RCC 7860 (cell line): ENCODE measurements around the gene TMEM273.
A peak's percentile ranks its signal among the peaks of the same experiment; 100 is the strongest.
"Not testable (repeated sequence)": the region's sequence is repeated elsewhere in the genome, so short reads cannot be mapped to it uniquely, and the experiment has no call there.

ENCODE experiments used
- DNase-seq: peaks from one replicate; pipeline ENCODE4 v3.0.0-alpha.2; 2015; ENCODE audit warnings: low spot score
- FAIRE-seq: peaks from 2 replicates; lab custom pipeline; 2012; peaks lifted over from hg19 to GRCh38; lab: Jason Lieb, UNC

The TMEM273 gene

GRCh38 chr10:49207113-49207512 is 18.9 kb upstream of the TMEM273 start:
- DNase-seq (no peak), FAIRE-seq (no peak)

GRCh38 chr10:49205206-49205605 is 17.0 kb upstream of the TMEM273 start:
- DNase-seq, result no peak
- no peak for FAIRE-seq

GRCh38 chr10:49204119-49204518 is 15.9 kb upstream of the TMEM273 start:
- DNase-seq (no peak), FAIRE-seq (no peak)

- no peak for FAIRE-seq
- no peak for DNase-seq
Measured at GRCh38 chr10:49202266-49202665, 14.1 kb upstream of the TMEM273 start.

- FAIRE-seq, result no peak
Measured at GRCh38 chr10:49200854-49201253, 12.7 kb upstream of the TMEM273 start.

GRCh38 chr10:49197171-49197570 is 9.0 kb upstream of the TMEM273 start:
- DNase-seq, result no peak
- FAIRE-seq, result no peak

More at GRCh38 chr10:49200854-49201253, 12.7 kb upstream of the TMEM273 start:
- DNase-seq, result no peak

- DNase-seq, FAIRE-seq: not testable (repeated sequence)
Measured at GRCh38 chr10:49195864-49196263, 7.7 kb upstream of the TMEM273 start.

- DNase-seq, result no peak
- no peak for FAIRE-seq
Measured at GRCh38 chr10:49194212-49194920, 6.2 kb upstream of the TMEM273 start.

GRCh38 chr10:49191349-49191748 is 3.2 kb upstream of the TMEM273 start:
- DNase-seq, result no peak
- no peak for FAIRE-seq

GRCh38 chr10:49189422-49189821 is 1.2 kb upstream of the TMEM273 start:
- DNase-seq (no peak), FAIRE-seq (no peak)

- DNase-seq, result peak; percentile 77
- peak; percentile 91 for FAIRE-seq
Measured at GRCh38 chr10:49187044-49187484, 1.1 kb downstream of the TMEM273 start.

GRCh38 chr10:49186613-49187012 is 1.6 kb downstream of the TMEM273 start:
- FAIRE-seq (no peak), DNase-seq (no peak)

- no peak for DNase-seq
- no peak for FAIRE-seq
Measured at GRCh38 chr10:49185213-49185612, 3.0 kb downstream of the TMEM273 start.

- no peak for DNase-seq
Measured at GRCh38 chr10:49184642-49185111, 3.5 kb downstream of the TMEM273 start.

GRCh38 chr10:49183596-49184542 is 4.3 kb downstream of the TMEM273 start:
- no peak for FAIRE-seq

More at GRCh38 chr10:49184642-49185111, 3.5 kb downstream of the TMEM273 start:
- FAIRE-seq, result no peak

GRCh38 chr10:49182776-49183175 is 5.4 kb downstream of the TMEM273 start:
- FAIRE-seq (no peak), DNase-seq (no peak)

More at GRCh38 chr10:49183596-49184542, 4.3 kb downstream of the TMEM273 start:
- no peak for DNase-seq

GRCh38 chr10:49180444-49180860 is 7.7 kb downstream of the TMEM273 start:
- DNase-seq, result no peak
- no peak for FAIRE-seq

GRCh38 chr10:49179699-49180443 is 8.3 kb downstream of the TMEM273 start:
- DNase-seq (no peak), FAIRE-seq (no peak)

- FAIRE-seq, result no peak
- DNase-seq, result no peak
Measured at GRCh38 chr10:49178489-49179471, 9.4 kb downstream of the TMEM273 start.
